GM19463 (cell line): ENCODE data around the gene MARCO.
"Not testable (repeated sequence)": the region's sequence is repeated elsewhere in the genome, so short reads cannot be mapped to it uniquely, and the experiment has no call there.

Experiments used
- ATAC-seq: cut with Tn5 transposase; IDR thresholded peaks from one replicate; pipeline ENCODE4 v1.9.1; 2021; ENCODE audit warnings: mild to moderate bottlenecking, moderate library complexity; ENCODE audit not compliant: unreplicated experiment

The MARCO gene

GRCh38 chr2:118994172-118994700 lies 52.2 kb downstream of the MARCO start:
- ATAC-seq = no peak

GRCh38 chr2:118994778-118995177 lies 52.8 kb downstream of the MARCO start:
- ATAC-seq = no peak

- ATAC-seq = not testable (repeated sequence)
Measured at GRCh38 chr2:119003856-119004255, 61.9 kb downstream of the MARCO start.

GRCh38 chr2:119004602-119005001 lies 62.6 kb downstream of the MARCO start:
- ATAC-seq = no peak

- peak; percentile 66 for ATAC-seq
Measured at GRCh38 chr2:119005051-119005450, 63.1 kb downstream of the MARCO start.

- ATAC-seq = no peak
Measured at GRCh38 chr2:119005555-119005954, 63.6 kb downstream of the MARCO start.

GRCh38 chr2:119006441-119006840 lies 64.4 kb downstream of the MARCO start:
- no peak for ATAC-seq

- ATAC-seq = no peak
Measured at GRCh38 chr2:119008108-119008507, 66.1 kb downstream of the MARCO start.

GRCh38 chr2:119009110-119009509 lies 67.1 kb downstream of the MARCO start:
- ATAC-seq = no peak

- ATAC-seq = no peak
Measured at GRCh38 chr2:119010336-119010735, 68.3 kb downstream of the MARCO start.

- ATAC-seq = peak; percentile 50
Measured at GRCh38 chr2:119011162-119011909, 69.3 kb downstream of the MARCO start.

GRCh38 chr2:119011910-119012209 lies 69.9 kb downstream of the MARCO start:
- no peak for ATAC-seq

GRCh38 chr2:119012345-119013301 lies 70.6 kb downstream of the MARCO start:
- no peak for ATAC-seq

GRCh38 chr2:119013671-119014070 lies 71.7 kb downstream of the MARCO start:
- no peak for ATAC-seq

- no peak for ATAC-seq
Measured at GRCh38 chr2:119015845-119016244, 73.9 kb downstream of the MARCO start.

- ATAC-seq = no peak
Measured at GRCh38 chr2:119019521-119019920, 77.5 kb downstream of the MARCO start.

- no peak for ATAC-seq
Measured at GRCh38 chr2:119022678-119023077, 80.7 kb downstream of the MARCO start.

- no peak for ATAC-seq
Measured at GRCh38 chr2:119023534-119023933, 81.5 kb downstream of the MARCO start.

GRCh38 chr2:119024152-119024551 lies 82.2 kb downstream of the MARCO start:
- ATAC-seq = no peak

- ATAC-seq = no peak
Measured at GRCh38 chr2:119024568-119024967, 82.6 kb downstream of the MARCO start.

- ATAC-seq = no peak
Measured at GRCh38 chr2:119025013-119025412, 83.0 kb downstream of the MARCO start.
